ENCODE results near the gene PRR33.

DNA sequence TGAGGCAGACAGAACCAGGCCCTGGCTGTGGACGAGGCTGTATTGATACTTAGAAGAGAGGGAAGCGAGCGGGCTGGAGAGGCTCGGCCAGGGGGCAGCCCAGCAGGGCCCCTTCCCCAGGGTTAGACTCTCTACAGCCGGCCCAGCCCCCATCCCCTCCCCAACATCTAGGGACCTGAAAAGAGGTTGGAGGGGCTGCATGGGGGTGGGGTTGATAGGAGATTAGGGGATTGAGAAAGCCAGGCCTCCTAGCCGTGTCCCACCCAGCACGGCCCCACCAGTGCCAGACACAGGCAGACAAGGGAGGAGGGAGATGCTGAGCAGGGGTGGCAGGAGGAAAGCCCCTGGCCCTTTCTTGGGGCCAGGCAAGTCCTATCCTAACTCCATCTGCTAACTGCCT is 33.1 kb downstream of the PRR33 start:
- TF ChIP-seq, protein P1, sequence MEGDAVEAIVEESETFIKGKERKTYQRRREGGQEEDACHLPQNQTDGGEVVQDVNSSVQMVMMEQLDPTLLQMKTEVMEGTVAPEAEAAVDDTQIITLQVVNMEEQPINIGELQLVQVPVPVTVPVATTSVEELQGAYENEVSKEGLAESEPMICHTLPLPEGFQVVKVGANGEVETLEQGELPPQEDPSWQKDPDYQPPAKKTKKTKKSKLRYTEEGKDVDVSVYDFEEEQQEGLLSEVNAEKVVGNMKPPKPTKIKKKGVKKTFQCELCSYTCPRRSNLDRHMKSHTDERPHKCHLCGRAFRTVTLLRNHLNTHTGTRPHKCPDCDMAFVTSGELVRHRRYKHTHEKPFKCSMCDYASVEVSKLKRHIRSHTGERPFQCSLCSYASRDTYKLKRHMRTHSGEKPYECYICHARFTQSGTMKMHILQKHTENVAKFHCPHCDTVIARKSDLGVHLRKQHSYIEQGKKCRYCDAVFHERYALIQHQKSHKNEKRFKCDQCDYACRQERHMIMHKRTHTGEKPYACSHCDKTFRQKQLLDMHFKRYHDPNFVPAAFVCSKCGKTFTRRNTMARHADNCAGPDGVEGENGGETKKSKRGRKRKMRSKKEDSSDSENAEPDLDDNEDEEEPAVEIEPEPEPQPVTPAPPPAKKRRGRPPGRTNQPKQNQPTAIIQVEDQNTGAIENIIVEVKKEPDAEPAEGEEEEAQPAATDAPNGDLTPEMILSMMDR (IDR thresholded peaks at IDR 0.05): no peak
- TF ChIP-seq POLR2AphosphoS5 (IDR thresholded peaks at IDR 0.05) (no peak), POLR2A (IDR thresholded peaks at IDR 0.05) (no peak)

Data from prostate gland (tissue), 2 donors.